ENCODE data around the gene ENGASE. TPM values are rescaled to one million over a fixed set of nuclear protein-coding genes. Genes with fewer than 3 reads are reported as not detected.
A peak's percentile ranks its signal among the peaks of the same experiment; 100 is the strongest.

Gene ENGASE
- total RNA-seq, 1 donor from 2014 or later: 11.7 TPM

- TF ChIP-seq EZH2 (IDR thresholded peaks at IDR 0.05) (no peak), EZH2phosphoT487 (IDR thresholded peaks at IDR 0.05) (no peak)
- TF ChIP-seq, protein P1, sequence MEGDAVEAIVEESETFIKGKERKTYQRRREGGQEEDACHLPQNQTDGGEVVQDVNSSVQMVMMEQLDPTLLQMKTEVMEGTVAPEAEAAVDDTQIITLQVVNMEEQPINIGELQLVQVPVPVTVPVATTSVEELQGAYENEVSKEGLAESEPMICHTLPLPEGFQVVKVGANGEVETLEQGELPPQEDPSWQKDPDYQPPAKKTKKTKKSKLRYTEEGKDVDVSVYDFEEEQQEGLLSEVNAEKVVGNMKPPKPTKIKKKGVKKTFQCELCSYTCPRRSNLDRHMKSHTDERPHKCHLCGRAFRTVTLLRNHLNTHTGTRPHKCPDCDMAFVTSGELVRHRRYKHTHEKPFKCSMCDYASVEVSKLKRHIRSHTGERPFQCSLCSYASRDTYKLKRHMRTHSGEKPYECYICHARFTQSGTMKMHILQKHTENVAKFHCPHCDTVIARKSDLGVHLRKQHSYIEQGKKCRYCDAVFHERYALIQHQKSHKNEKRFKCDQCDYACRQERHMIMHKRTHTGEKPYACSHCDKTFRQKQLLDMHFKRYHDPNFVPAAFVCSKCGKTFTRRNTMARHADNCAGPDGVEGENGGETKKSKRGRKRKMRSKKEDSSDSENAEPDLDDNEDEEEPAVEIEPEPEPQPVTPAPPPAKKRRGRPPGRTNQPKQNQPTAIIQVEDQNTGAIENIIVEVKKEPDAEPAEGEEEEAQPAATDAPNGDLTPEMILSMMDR (IDR thresholded peaks at IDR 0.05): no peak
- H3K4me2 ChIP-seq: no peak overlapping the region
- no peaks in the 10 kb centered on the region for H3K4me1 ChIP-seq
- no peaks in the 10 kb centered on the region for H3K27me3 ChIP-seq
- Mint-ChIP-seq H3K27me3 (ENCODE audit: insufficient read depth, low read depth) (peaks cover 11% of the 10 kb centered on the region), H3K27ac (peak overlapping the region; percentile 46), H3K4me1 (peaks cover 10% of the 10 kb centered on the region), H3K4me3 (no peak overlapping the region), H3K9me3 (no peaks in the 10 kb centered on the region), H3K36me3 (no peaks in the 10 kb centered on the region)
- no peak overlapping the region for H2AFZ ChIP-seq (replicated peaks)
- no peaks in the 10 kb centered on the region for H3K79me2 ChIP-seq (ENCODE audit: low read depth)
- H4K20me1 ChIP-seq (ENCODE audit: low read depth): no peaks in the 10 kb centered on the region
- H3K9ac ChIP-seq: no peak overlapping the region
- no peak for DNase-seq (ENCODE audit: low spot score)
- H3F3A ChIP-seq (ENCODE audit: low read depth): no peaks in the 10 kb centered on the region
- no peaks in the 10 kb centered on the region for H3K9me3 ChIP-seq (ENCODE audit: low read depth)
- no peaks in the 10 kb centered on the region for H3K36me3 ChIP-seq
- H3K27ac ChIP-seq: no peak overlapping the region
- no peak overlapping the region for H3K4me3 ChIP-seq
These were observed 57.1 kb downstream of the ENGASE start for GRCh38 chr17:79131701-79132100.

- Mint-ChIP-seq H3K27ac (no peak overlapping the region), H3K4me3 (no peak overlapping the region), H3K27me3 (ENCODE audit: insufficient read depth, low read depth) (peaks cover 6% of the 10 kb centered on the region), H3K36me3 (no peaks in the 10 kb centered on the region), H3K4me1 (peaks cover 16% of the 10 kb centered on the region), H3K9me3 (no peaks in the 10 kb centered on the region)
- Histone ChIP-seq H4K20me1 (ENCODE audit: low read depth) (no peaks in the 10 kb centered on the region), H3K36me3 (no peaks in the 10 kb centered on the region), H3K4me2 (no peak overlapping the region), H3K27ac (no peak overlapping the region), H2AFZ (replicated peaks) (no peak overlapping the region), H3K9ac (no peak overlapping the region), H3K4me3 (no peak overlapping the region), H3F3A (ENCODE audit: low read depth) (no peaks in the 10 kb centered on the region), H3K4me1 (no peaks in the 10 kb centered on the region), H3K27me3 (no peaks in the 10 kb centered on the region), H3K79me2 (ENCODE audit: low read depth) (no peaks in the 10 kb centered on the region), H3K9me3 (ENCODE audit: low read depth) (no peaks in the 10 kb centered on the region)
- DNase-seq (ENCODE audit: low spot score): no peak
- TF ChIP-seq EZH2phosphoT487 (IDR thresholded peaks at IDR 0.05) (no peak), EZH2 (IDR thresholded peaks at IDR 0.05) (no peak)
- TF ChIP-seq, protein P1 (IDR thresholded peaks at IDR 0.05): no peak
These were observed 57.8 kb downstream of the ENGASE start for GRCh38 chr17:79132271-79133064.

- Histone ChIP-seq H3K4me1 (no peaks in the 10 kb centered on the region), H3K36me3 (no peaks in the 10 kb centered on the region), H3F3A (ENCODE audit: low read depth) (no peaks in the 10 kb centered on the region), H3K27me3 (no peaks in the 10 kb centered on the region), H3K4me3 (no peak overlapping the region), H4K20me1 (ENCODE audit: low read depth) (no peaks in the 10 kb centered on the region), H3K9ac (no peak overlapping the region), H3K79me2 (ENCODE audit: low read depth) (no peaks in the 10 kb centered on the region), H3K9me3 (ENCODE audit: low read depth) (no peaks in the 10 kb centered on the region), H3K4me2 (no peak overlapping the region), H3K27ac (no peak overlapping the region), H2AFZ (replicated peaks) (no peak overlapping the region)
- no peak for DNase-seq (ENCODE audit: low spot score)
- no peaks in the 10 kb centered on the region for H3K9me3 Mint-ChIP-seq
- no peaks in the 10 kb centered on the region for H3K36me3 Mint-ChIP-seq
- TF ChIP-seq, protein P1 (IDR thresholded peaks at IDR 0.05): no peak
- TF ChIP-seq EZH2 (IDR thresholded peaks at IDR 0.05) (no peak), EZH2phosphoT487 (IDR thresholded peaks at IDR 0.05) (no peak)
- H3K4me3 Mint-ChIP-seq: no peak overlapping the region
- H3K4me1 Mint-ChIP-seq: peaks cover 24% of the 10 kb centered on the region
- peaks cover 4% of the 10 kb centered on the region for H3K27me3 Mint-ChIP-seq (ENCODE audit: insufficient read depth, low read depth)
- H3K27ac Mint-ChIP-seq: peak overlapping the region; percentile 21
These were observed 58.6 kb downstream of the ENGASE start for GRCh38 chr17:79133214-79133613.

Data from neural progenitor cell (in vitro differentiated cells).